HepG2 (cell line): ENCODE measurements around the gene RSF1. TPM values are rescaled to one million over a fixed set of nuclear protein-coding genes. Genes with fewer than 3 reads are reported as not detected.
A peak's percentile ranks its signal among the peaks of the same experiment; 100 is the strongest.

Experiments
- FOSL1 ChIP-seq: sonication (generic); formaldehyde crosslinking; IDR thresholded peaks from 2 replicates; pipeline ENCODE4 v1.9.0; 2021; ENCODE audit warnings: missing genetic modification reagents, borderline replicate concordance
- IKZF4 ChIP-seq: sonication (generic); formaldehyde crosslinking; IDR thresholded peaks from 2 replicates; pipeline ENCODE4 v1.5.1; 2020; ENCODE audit warnings: borderline replicate concordance, mild to moderate bottlenecking, low read depth, missing genetic modification reagents; ENCODE audit errors: not compliant biosample characterization
- KDM5B ChIP-seq: sonication (generic); formaldehyde crosslinking; IDR thresholded peaks from 2 replicates; pipeline ENCODE4 v1.4.0; 2020; ENCODE audit warnings: missing genetic modification reagents, mild to moderate bottlenecking, borderline replicate concordance
- RAD21 ChIP-seq: fragments of 450-650 bp; formaldehyde crosslinking; IDR thresholded peaks from 2 replicates; pipeline ENCODE4 v1.5.0; 2020; ENCODE audit warnings: mild to moderate bottlenecking
- SMC3 ChIP-seq: IDR thresholded peaks from 2 replicates; pipeline ENCODE4 v1.6.1; 2011; ENCODE audit warnings: low read length, improper control_type of control experiment
- SNRNP70 ChIP-seq: fragments of 200-400 bp; formaldehyde crosslinking; IDR thresholded peaks from 2 replicates; pipeline ENCODE4 v1.6.1; 2017; ENCODE audit warnings: mild to moderate bottlenecking, low read depth, low read length, moderate library complexity
- SP5 ChIP-seq: IDR thresholded peaks from 2 replicates; pipeline ENCODE4 v1.6.1; 2016; ENCODE audit warnings: low read depth, borderline replicate concordance
- ZFP36L2 ChIP-seq: sonication (generic); formaldehyde crosslinking; IDR thresholded peaks from 2 replicates; pipeline ENCODE4 v1.4.0; 2020; ENCODE audit warnings: missing genetic modification reagents
- ZMYM4 ChIP-seq: sonication (generic); formaldehyde crosslinking; IDR thresholded peaks from 2 replicates; pipeline ENCODE4 v1.8.1; 2023; ENCODE audit warnings: mild to moderate bottlenecking, missing genetic modification reagents
- ZNF382 ChIP-seq: sonication (generic); formaldehyde crosslinking; IDR thresholded peaks from 2 replicates; pipeline ENCODE4 v1.5.0; 2020; ENCODE audit warnings: missing genetic modification reagents, mild to moderate bottlenecking, borderline replicate concordance
- ZNF607 ChIP-seq: sonication (generic); formaldehyde crosslinking; IDR thresholded peaks from 2 replicates; pipeline ENCODE4 v1.5.1; 2020; ENCODE audit warnings: missing genetic modification reagents, mild to moderate bottlenecking, borderline replicate concordance
- ZNF652 ChIP-seq: IDR thresholded peaks from 2 replicates; pipeline ENCODE4 v1.6.1; 2016; ENCODE audit warnings: low read depth, borderline replicate concordance
- polyA plus RNA-seq, 8 experiments: library from polyadenylated mRNA; depleted of rRNA in 3 of 8; stranded (reverse) in 7 of 8; unstranded in 1 of 8; fragments of >200 nt; fragmentation: Illumina TruSeq in 4 of 8; extraction: Trizol in 4 of 8; gene quantifications; 2 replicates each; pipeline versions ENCODE4 v1.2.1 to v1.2.3, GENCODE V29; 2011 to 2016; ENCODE audit warnings: low read depth in 4 of 8, missing spikeins in 1 of 8, mixed read lengths in 1 of 8; ENCODE audit not compliant: insufficient read depth in 1 of 8
- total RNA-seq, 5 experiments: library from RNA; depleted of rRNA; stranded (reverse); fragments of >200 nt; fragmentation: Illumina TruSeq; extraction: Trizol; gene quantifications; 2 replicates each; pipeline ENCODE4 v1.2.3, GENCODE V29; 2016; ENCODE audit warnings: low read depth in 1 of 5
- TF ChIP-seq, protein P1 (sequence below): sonication (generic); formaldehyde crosslinking; IDR thresholded peaks from 2 replicates; pipeline ENCODE4 v1.5.1; 2020; ENCODE audit warnings: missing genetic modification reagents, mild to moderate bottlenecking, borderline replicate concordance
- TF ChIP-seq, protein P2 (sequence below): sonication (generic); formaldehyde crosslinking; IDR thresholded peaks from 2 replicates; pipeline ENCODE4 v1.5.0; 2020; ENCODE audit warnings: mild to moderate bottlenecking, missing genetic modification reagents
- TF ChIP-seq, protein P3 (sequence below): IDR thresholded peaks from 2 replicates; pipeline ENCODE4 v1.6.1; 2016; ENCODE audit warnings: low read depth, missing genetic modification reagents, missing compliant biosample characterization
- TF ChIP-seq, protein P4 (sequence below): sonication (generic); formaldehyde crosslinking; IDR thresholded peaks from 2 replicates; pipeline ENCODE4 v1.5.0; 2020; ENCODE audit warnings: mild to moderate bottlenecking, missing genetic modification reagents

The RSF1 gene
- total and polyA plus RNA-seq, 2 of the 13 experiments (the other 11 are each of a cell fraction or from before 2014, with no cell fraction given), result 15.5 to 33.1 TPM

DNA sequence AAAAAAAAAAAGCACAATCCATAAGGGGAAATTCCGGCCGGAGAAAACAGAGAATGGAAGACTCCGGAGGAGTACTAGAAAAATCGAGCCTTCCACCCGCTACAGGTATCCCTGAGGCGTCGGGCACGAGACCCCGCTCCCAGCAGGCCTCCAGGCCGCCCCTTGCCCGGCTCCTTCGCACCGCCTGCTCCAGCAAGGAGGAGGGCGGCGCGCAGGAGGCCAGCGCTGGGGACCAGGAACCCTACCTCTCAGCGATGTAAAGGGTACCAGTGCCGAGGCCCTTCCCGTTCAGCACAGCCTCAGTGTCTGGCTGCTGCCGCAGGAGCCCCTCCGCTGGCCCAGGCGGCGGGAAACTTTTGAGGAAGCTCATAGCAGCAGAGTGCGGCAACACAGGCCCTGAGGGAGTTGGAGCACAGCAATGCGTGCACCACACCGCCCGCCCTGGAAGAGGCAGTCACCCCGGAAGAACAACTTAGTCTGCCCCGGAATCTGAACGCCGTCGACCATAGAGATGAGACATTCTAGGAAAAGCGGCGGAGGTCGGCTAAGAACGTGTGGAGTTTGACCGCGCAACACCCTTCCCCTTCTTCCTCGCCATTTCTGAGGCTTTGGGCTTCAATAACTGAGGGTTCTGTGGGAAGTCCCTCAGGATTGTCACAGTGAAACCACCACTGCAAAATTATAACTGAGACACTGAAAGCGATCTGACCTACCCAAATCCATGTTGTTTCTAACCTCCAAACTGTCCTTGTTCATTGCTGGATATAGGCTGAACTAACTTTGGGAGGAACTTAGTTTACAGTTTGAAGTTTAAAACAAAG is 183.0 kb downstream of the RSF1 start, which contains the start of gene CLNS1A (continued):
- TF ChIP-seq ZNF607 (CRISPR knock-in tag), result no peak; the same call in 1 of the 2 replicates
- peak; percentile 87 for TF ChIP-seq ZMYM4 (CRISPR knock-in tag)
- no peak for TF ChIP-seq ZNF652 (CRISPR knock-in tag)
- TF ChIP-seq, protein P1, sequence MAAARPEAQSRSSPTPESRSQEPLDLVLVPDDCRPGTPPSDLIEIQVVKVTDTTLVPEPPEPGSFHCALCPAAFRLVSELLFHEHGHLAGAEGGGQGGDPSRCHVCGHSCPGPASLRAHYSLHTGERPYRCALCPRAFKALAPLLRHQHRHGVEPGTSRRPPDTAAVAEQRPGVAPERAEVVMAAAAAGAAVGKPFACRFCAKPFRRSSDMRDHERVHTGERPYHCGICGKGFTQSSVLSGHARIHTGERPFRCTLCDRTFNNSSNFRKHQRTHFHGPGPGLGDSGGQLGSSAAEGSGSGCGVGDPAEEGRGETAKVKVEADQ (CRISPR knock-in tag), result 0 out of 2 replicates have a peak, but pooled peaks have one; percentile 48
- TF ChIP-seq KDM5B (CRISPR knock-in tag), result peak; percentile 69; the same call in 1 of the 2 replicates
- TF ChIP-seq SMC3, result no peak
- TF ChIP-seq, protein P2, sequence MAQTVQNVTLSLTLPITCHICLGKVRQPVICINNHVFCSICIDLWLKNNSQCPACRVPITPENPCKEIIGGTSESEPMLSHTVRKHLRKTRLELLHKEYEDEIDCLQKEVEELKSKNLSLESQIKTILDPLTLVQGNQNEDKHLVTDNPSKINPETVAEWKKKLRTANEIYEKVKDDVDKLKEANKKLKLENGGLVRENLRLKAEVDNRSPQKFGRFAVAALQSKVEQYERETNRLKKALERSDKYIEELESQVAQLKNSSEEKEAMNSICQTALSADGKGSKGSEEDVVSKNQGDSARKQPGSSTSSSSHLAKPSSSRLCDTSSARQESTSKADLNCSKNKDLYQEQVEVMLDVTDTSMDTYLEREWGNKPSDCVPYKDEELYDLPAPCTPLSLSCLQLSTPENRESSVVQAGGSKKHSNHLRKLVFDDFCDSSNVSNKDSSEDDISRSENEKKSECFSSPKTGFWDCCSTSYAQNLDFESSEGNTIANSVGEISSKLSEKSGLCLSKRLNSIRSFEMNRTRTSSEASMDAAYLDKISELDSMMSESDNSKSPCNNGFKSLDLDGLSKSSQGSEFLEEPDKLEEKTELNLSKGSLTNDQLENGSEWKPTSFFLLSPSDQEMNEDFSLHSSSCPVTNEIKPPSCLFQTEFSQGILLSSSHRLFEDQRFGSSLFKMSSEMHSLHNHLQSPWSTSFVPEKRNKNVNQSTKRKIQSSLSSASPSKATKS (CRISPR knock-in tag), result 0 out of 2 replicates have a peak, but pooled peaks have one; percentile 89
- TF ChIP-seq FOSL1 (CRISPR knock-in tag), result no peak
- TF ChIP-seq, protein P3, sequence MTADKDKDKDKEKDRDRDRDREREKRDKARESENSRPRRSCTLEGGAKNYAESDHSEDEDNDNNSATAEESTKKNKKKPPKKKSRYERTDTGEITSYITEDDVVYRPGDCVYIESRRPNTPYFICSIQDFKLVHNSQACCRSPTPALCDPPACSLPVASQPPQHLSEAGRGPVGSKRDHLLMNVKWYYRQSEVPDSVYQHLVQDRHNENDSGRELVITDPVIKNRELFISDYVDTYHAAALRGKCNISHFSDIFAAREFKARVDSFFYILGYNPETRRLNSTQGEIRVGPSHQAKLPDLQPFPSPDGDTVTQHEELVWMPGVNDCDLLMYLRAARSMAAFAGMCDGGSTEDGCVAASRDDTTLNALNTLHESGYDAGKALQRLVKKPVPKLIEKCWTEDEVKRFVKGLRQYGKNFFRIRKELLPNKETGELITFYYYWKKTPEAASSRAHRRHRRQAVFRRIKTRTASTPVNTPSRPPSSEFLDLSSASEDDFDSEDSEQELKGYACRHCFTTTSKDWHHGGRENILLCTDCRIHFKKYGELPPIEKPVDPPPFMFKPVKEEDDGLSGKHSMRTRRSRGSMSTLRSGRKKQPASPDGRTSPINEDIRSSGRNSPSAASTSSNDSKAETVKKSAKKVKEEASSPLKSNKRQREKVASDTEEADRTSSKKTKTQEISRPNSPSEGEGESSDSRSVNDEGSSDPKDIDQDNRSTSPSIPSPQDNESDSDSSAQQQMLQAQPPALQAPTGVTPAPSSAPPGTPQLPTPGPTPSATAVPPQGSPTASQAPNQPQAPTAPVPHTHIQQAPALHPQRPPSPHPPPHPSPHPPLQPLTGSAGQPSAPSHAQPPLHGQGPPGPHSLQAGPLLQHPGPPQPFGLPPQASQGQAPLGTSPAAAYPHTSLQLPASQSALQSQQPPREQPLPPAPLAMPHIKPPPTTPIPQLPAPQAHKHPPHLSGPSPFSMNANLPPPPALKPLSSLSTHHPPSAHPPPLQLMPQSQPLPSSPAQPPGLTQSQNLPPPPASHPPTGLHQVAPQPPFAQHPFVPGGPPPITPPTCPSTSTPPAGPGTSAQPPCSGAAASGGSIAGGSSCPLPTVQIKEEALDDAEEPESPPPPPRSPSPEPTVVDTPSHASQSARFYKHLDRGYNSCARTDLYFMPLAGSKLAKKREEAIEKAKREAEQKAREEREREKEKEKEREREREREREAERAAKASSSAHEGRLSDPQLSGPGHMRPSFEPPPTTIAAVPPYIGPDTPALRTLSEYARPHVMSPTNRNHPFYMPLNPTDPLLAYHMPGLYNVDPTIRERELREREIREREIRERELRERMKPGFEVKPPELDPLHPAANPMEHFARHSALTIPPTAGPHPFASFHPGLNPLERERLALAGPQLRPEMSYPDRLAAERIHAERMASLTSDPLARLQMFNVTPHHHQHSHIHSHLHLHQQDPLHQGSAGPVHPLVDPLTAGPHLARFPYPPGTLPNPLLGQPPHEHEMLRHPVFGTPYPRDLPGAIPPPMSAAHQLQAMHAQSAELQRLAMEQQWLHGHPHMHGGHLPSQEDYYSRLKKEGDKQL (CRISPR knock-in tag), result peak; percentile 16; the same call in 1 of the 2 replicates
- TF ChIP-seq SP5 (CRISPR knock-in tag), result 0 out of 2 replicates have a peak, but pooled peaks have one; percentile 22
- TF ChIP-seq ZNF382 (CRISPR knock-in tag), result no peak
- TF ChIP-seq RAD21, result 0 out of 2 replicates have a peak, but pooled peaks have one; percentile 16
- TF ChIP-seq SNRNP70, result no peak
- no peak for TF ChIP-seq IKZF4 (CRISPR knock-in tag)
- TF ChIP-seq, protein P4, sequence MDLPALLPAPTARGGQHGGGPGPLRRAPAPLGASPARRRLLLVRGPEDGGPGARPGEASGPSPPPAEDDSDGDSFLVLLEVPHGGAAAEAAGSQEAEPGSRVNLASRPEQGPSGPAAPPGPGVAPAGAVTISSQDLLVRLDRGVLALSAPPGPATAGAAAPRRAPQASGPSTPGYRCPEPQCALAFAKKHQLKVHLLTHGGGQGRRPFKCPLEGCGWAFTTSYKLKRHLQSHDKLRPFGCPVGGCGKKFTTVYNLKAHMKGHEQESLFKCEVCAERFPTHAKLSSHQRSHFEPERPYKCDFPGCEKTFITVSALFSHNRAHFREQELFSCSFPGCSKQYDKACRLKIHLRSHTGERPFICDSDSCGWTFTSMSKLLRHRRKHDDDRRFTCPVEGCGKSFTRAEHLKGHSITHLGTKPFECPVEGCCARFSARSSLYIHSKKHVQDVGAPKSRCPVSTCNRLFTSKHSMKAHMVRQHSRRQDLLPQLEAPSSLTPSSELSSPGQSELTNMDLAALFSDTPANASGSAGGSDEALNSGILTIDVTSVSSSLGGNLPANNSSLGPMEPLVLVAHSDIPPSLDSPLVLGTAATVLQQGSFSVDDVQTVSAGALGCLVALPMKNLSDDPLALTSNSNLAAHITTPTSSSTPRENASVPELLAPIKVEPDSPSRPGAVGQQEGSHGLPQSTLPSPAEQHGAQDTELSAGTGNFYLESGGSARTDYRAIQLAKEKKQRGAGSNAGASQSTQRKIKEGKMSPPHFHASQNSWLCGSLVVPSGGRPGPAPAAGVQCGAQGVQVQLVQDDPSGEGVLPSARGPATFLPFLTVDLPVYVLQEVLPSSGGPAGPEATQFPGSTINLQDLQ (CRISPR knock-in tag), result no peak
- peak; percentile 61; the same call in 1 of the 2 replicates for TF ChIP-seq ZFP36L2 (CRISPR knock-in tag)
